ENCODE data around the gene KRT10. TPM values are rescaled to one million over a fixed set of nuclear protein-coding genes. Genes with fewer than 3 reads are reported as not detected.

KRT10 gene
- total and polyA plus RNA-seq, 9 of the 15 experiments (the other 6 are each of a cell fraction or from before 2014, with no cell fraction given) = 47.0 to 179 (median 76.2) TPM

- no peak for TF ChIP-seq NFE2 (IDR thresholded peaks at IDR 0.05; ENCODE audit: low read depth)
These were observed 44.4 kb upstream of the KRT10 start, which contains the start of gene KRT12 (continued) for GRCh38 chr17:40866838-40867237.

- Histone ChIP-seq H3K9me3 (replicated peaks; ENCODE audit: control insufficient read depth, insufficient read depth, low read depth, low read length) (no peaks in the 10 kb centered on the region), H3K79me2 (ENCODE audit: control insufficient read depth, insufficient read depth, low read length) (no peaks in the 10 kb centered on the region), H3K9me1 (ENCODE audit: control insufficient read depth, insufficient read depth, low read length) (no peaks in the 10 kb centered on the region), H3K27ac (ENCODE audit: extremely low read depth, low read depth, low read length) (no peak overlapping the region), H3K4me3 (no peak overlapping the region), H3K36me3 (ENCODE audit: control insufficient read depth, insufficient read depth, low read length) (no peaks in the 10 kb centered on the region), H3K4me2 (ENCODE audit: insufficient read depth, low read length) (no peak overlapping the region), H3K27me3 (ENCODE audit: control insufficient read depth in 2 of 2, insufficient read depth in 2 of 2, low read length in 2 of 2) (no peaks in the 10 kb centered on the region), H2AFZ (ENCODE audit: low read depth, low read length) (no peak overlapping the region), H3K9ac (ENCODE audit: insufficient read depth in 1 of 2, low read depth in 2 of 2, low read length in 2 of 2) (no peak overlapping the region), H3K4me1 (replicated peaks in 1 of 2; ENCODE audit: control insufficient read depth in 2 of 2, insufficient read depth in 2 of 2, low read length in 2 of 2) (peaks cover 0 to 13% of the 10 kb centered on the region in 2 experiments; a peak in 3 of 5 replicates), H4K20me1 (replicated peaks; ENCODE audit: control insufficient read depth, insufficient read depth, low read length) (no peaks in the 10 kb centered on the region)
- intact Hi-C loops (cut with micrococcal nuclease) (no loop called here), in situ Hi-C loops (cut with MboI) (no loop called here)
- CTCF ChIA-PET (ENCODE audit: low intra/inter-chr PET ratio) = no interaction called here
- DNase-seq (ENCODE audit: extremely low read depth in 1 of 4, low spot score in 3 of 4) (no peak), FAIRE-seq (no peak), ATAC-seq (no peak)
- BruUV-seq (replicated peaks) = no TSS peak
- 49% methylated on average over 14 of the region's 14 CpGs for WGBS (ENCODE audit: insufficient coverage, low coverage, missing lambda C conversion rate)
- peak; percentile 58 for TF ChIP-seq NFIC (IDR thresholded peaks at IDR 0.05)
- no peak for TF ChIP-seq ZNF584 (CRISPR knock-in tag; IDR thresholded peaks at IDR 0.05; ENCODE audit: low read depth)
- no peak for TF ChIP-seq ELK3 (CRISPR knock-in tag; IDR thresholded peaks at IDR 0.05)
- 0 out of 2 replicates have a peak, but pooled peaks have one; percentile 12 for TF ChIP-seq FOSL1 (tag; conservative IDR thresholded peaks at IDR 0.05)
- POLR2A ChIA-PET = interaction anchor here (1.2 kb wide), 1 partner anchor 823 kb away, joined by 3 read pairs; no protein-coding TSS in a partner anchor
These were observed 42.4 kb upstream of the KRT10 start for GRCh38 chr17:40864661-40865390.
